Upper lobe of left lung (tissue), 4 donors: Measurements from ENCODE around the gene MKNK2.

Experiments used
- EP300 ChIP-seq, 4 donors: sonication (generic); formaldehyde crosslinking; IDR thresholded peaks; one replicate each; pipeline ENCODE4 v1.5.1; 2017; ENCODE audit warnings: antibody characterized with exemption in 4 of 4, control low read depth in 2 of 4
- POLR2A ChIP-seq, 4 donors: fragments of 450-650 bp; IDR thresholded peaks; one replicate each; pipeline ENCODE4 v1.5.1; 2016 to 2017; ENCODE audit warnings: antibody characterized with exemption in 4 of 4, mild to moderate bottlenecking in 2 of 4
- TF ChIP-seq, protein P1 (sequence below), 6 experiments: fragments of 450-650 bp in 4 of 6; fragments of 200-600 bp in 2 of 6; sonication (generic) in 2 of 6; IDR thresholded peaks; one replicate each; pipeline ENCODE4 v1.5.1; 2016 to 2019; ENCODE audit warnings: antibody characterized with exemption in 6 of 6

DNA sequence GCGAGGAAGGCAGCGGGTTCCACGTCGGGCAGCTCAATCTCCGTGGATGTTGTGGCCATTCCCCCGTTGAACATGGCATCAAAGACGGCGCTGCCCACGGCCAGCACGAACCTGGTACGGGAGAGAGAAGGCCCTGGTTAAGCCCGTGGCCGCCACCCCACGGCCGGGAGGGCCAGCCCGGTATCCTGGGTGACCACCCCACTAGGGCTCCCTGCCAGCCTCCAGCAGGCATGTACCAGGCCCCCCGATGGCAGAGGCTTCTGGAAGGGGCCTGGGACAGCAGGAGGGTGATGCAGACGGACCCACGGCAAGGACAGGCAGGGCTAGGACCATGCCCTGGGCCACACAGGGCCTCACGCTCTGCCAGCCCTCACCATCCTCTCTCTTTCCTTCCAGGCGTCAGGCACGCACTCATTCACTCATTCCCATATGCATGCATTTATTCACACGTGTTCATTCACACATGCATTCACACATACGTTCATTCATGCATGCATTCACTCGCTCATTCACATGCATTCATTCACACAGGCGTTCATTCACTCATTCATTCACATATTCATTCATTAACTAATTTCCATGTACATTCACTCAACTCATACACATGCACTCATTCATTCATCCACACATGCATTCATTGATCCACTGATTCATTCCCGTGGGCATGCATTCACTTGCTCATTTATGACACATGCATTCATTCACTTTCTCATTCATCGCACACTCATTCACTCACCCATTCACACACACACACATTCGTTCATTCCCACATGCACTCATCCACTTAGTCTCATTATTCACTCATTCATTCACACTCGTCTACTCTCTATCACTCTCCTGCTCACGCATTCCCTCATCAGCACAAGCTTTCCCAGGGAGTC lies 53.5 kb downstream of the MKNK2 start:
- TF ChIP-seq POLR2A (IDR thresholded peaks at IDR 0.05), result no peak
- TF ChIP-seq, protein P1, sequence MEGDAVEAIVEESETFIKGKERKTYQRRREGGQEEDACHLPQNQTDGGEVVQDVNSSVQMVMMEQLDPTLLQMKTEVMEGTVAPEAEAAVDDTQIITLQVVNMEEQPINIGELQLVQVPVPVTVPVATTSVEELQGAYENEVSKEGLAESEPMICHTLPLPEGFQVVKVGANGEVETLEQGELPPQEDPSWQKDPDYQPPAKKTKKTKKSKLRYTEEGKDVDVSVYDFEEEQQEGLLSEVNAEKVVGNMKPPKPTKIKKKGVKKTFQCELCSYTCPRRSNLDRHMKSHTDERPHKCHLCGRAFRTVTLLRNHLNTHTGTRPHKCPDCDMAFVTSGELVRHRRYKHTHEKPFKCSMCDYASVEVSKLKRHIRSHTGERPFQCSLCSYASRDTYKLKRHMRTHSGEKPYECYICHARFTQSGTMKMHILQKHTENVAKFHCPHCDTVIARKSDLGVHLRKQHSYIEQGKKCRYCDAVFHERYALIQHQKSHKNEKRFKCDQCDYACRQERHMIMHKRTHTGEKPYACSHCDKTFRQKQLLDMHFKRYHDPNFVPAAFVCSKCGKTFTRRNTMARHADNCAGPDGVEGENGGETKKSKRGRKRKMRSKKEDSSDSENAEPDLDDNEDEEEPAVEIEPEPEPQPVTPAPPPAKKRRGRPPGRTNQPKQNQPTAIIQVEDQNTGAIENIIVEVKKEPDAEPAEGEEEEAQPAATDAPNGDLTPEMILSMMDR (IDR thresholded peaks at IDR 0.05), result no peak
- TF ChIP-seq EP300 (IDR thresholded peaks at IDR 0.05), result no peak
